ENCODE results near the gene CBLN2. TPM values are rescaled to one million over a fixed set of nuclear protein-coding genes. Genes with fewer than 3 reads are reported as not detected.
A peak's percentile ranks its signal among the peaks of the same experiment; 100 is the strongest.

CBLN2 gene
- total RNA-seq, result not detected

DNA sequence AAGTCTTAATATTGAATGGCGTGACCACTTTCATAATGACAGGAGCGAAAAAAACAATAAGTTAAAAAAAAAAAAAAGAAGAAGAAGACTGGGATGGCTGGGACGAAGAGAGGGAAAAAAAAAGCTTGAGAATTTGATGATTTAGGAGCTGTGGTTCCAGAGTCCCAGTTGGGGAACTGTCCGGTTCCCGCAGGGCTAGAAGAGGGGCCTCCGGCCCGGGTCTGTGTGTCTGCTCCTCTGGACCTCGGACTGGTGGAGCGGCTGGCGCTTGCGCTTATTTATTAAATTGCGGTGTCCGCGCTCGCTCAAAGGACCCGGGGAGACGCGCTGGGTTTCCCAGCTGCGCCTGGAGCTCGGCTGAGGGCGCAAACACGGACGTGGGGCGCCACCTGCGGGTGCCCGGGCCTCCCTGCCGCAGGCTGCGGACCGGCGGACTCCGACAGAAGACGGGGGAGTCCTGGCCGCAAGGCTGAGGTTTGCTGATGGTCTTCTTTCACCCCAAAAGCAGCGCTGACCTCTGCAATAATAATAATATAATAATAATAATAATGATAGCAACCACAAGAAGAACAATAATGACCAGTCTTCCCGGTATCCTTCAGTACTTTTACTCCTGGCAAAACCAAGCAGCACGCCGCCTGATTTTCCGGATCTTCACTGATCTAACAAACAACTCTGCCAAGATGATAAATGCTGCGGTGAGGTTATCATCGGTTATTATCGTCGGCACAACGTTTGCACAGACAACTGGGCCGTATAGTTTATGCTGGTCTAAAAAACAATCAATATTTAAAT is at the start of gene CBLN2:
CBLN2 (minus strand) TSS at position 251 of the 795 bp plus-strand sequence. CDS start 2,182 bp downstream, outside the sequence.
- DNase-seq, result peak; percentile 41
- Mint-ChIP-seq H3K27me3 (peaks cover 36% of the 10 kb centered on the region), H3K36me3 (peaks cover 5% of the 10 kb centered on the region), H3K27ac (no peak within 1 kb of the TSS), H3K9me3 (ENCODE audit: low read depth) (no peaks in the 10 kb centered on the region), H3K4me3 (no peak within 1 kb of the TSS), H3K4me1 (no peaks in the 10 kb centered on the region)
- CTCF ChIA-PET, result interaction anchor here (0.6 to 1.1 kb wide), 3 partner anchors 11 to 1776 kb away, joined by 3 to 4 read pairs (median 3); no protein-coding TSS in a partner anchor
- no peak for ATAC-seq

DNA sequence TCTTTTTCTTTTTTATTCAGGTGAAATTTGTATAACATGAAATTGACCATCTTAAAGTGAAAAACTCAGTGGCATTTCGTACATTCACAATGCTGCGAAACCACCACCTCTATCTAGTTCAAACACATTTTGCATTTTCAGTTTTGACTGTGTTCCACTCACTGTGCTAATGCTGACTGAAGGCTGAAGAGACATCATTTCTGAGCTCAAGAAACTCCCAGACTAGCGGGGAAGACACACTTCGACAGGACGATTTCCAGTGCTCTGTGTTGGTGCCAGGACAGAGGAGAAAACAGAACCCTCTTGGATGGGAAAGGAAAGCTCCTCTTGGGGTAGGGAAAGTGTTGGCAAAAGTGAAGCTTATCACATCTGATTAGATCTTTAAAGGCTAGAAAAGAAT is 44.2 kb upstream of the CBLN2 start:
- ATAC-seq, result no peak
- no peaks in the 10 kb centered on the region for H3K36me3 Mint-ChIP-seq
- H3K27ac Mint-ChIP-seq, result no peak overlapping the region
- CTCF ChIA-PET, result no interaction called here
- H3K4me3 Mint-ChIP-seq, result no peak overlapping the region
- H3K9me3 Mint-ChIP-seq (ENCODE audit: low read depth), result peaks cover 7% of the 10 kb centered on the region
- no peaks in the 10 kb centered on the region for H3K4me1 Mint-ChIP-seq
- no peaks in the 10 kb centered on the region for H3K27me3 Mint-ChIP-seq
- no peak for DNase-seq

DNA sequence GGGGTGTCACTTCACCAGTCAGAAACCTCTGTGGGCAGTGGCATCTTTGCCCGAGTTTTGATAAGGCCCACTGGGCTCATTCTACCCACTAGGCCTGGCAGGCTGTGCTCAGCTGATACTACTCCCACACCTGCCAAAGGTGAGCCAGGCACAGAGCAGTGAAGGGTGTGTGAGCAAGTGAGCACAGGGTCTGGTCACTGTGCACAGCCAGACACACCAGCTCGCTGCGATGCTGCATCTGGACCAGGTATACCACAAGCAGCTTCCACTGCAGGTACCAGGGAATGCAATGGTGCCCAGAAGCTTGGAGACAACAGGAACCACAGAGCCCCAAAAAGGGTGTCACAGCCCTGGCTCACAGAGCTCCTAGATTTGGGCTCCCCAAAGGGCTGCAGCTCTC is 40.6 kb upstream of the CBLN2 start:
- Mint-ChIP-seq H3K4me1 (no peaks in the 10 kb centered on the region), H3K36me3 (no peaks in the 10 kb centered on the region), H3K27me3 (no peaks in the 10 kb centered on the region), H3K27ac (no peak overlapping the region), H3K9me3 (ENCODE audit: low read depth) (peaks cover 6% of the 10 kb centered on the region), H3K4me3 (no peak overlapping the region)
- CTCF ChIA-PET, result no interaction called here
- DNase-seq (no peak), ATAC-seq (no peak)

DNA sequence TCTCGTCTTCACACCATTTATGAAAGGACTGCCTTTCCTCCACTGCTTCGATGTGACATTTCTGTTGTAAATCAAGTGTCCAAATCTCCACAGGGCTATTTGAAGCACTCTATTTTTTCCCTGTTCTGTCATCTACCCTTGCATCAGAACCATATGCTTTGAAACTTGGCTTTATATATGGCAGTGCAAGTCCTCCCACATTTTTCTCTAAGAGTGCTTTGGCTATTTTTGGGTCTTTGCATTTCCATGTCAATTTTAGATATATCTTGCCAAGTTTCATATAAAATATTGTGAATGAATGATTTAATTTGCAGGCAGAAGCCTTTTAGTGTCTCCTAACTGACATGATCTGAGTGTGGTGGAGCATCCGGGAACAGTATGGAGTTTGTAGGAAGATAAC is 37.8 kb upstream of the CBLN2 start:
- no peak overlapping the region for H3K27ac Mint-ChIP-seq
- ATAC-seq, result no peak
- DNase-seq, result no peak

DNA sequence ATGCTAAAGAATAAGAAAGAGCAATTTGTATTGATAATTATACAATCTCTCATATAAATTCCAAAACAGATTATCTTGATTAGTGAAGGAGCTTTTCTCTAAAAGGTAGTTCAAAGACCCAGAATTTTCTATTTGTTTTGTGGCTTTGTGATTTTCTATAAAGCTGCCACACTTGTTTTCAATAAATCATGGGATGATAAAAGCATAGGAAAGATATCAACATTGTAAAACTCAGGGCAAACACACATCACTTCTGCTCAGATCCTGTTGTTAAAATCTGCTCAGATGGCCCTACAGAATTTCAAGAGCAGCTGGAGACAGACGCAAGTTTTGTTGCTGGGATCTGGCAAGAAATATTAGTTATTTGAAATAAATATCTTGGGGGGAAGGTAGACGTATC is 28.8 kb upstream of the CBLN2 start:
- Mint-ChIP-seq H3K27me3 (no peaks in the 10 kb centered on the region), H3K36me3 (no peaks in the 10 kb centered on the region), H3K4me3 (no peak overlapping the region), H3K27ac (no peak overlapping the region), H3K9me3 (ENCODE audit: low read depth) (no peaks in the 10 kb centered on the region), H3K4me1 (no peaks in the 10 kb centered on the region)
- CTCF ChIA-PET, result no interaction called here
- DNase-seq (no peak), ATAC-seq (no peak)

More for the DNA sequence above, 37.8 kb upstream of the CBLN2 start:
- Mint-ChIP-seq H3K36me3 (no peaks in the 10 kb centered on the region), H3K4me3 (no peak overlapping the region), H3K27me3 (no peaks in the 10 kb centered on the region), H3K9me3 (ENCODE audit: low read depth) (peaks cover 2% of the 10 kb centered on the region), H3K4me1 (no peaks in the 10 kb centered on the region)
- CTCF ChIA-PET, result no interaction called here

DNA sequence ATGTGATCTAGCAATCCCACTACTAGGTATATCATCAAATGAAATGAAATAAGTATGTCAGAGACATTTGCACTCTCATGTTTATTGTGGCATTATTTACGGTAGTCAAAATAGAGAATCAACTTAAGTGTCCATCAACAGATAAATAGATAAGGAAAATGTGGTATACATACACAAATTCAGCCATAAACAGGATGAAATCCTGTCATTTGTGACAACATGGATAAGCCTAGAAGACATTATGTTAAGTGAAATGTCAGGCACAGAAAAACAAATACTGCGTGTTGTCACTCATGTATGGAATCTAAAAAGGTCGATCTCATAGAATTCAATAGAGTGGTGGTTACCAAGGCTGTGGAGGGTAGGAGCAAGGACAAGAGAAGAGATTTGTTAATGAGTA is 22.1 kb upstream of the CBLN2 start:
- Mint-ChIP-seq H3K4me3 (no peak overlapping the region), H3K36me3 (no peaks in the 10 kb centered on the region), H3K27ac (no peak overlapping the region), H3K9me3 (ENCODE audit: low read depth) (peaks cover 7% of the 10 kb centered on the region), H3K27me3 (no peaks in the 10 kb centered on the region), H3K4me1 (no peaks in the 10 kb centered on the region)
- ATAC-seq (no peak), DNase-seq (no peak)
- CTCF ChIA-PET, result no interaction called here

DNA sequence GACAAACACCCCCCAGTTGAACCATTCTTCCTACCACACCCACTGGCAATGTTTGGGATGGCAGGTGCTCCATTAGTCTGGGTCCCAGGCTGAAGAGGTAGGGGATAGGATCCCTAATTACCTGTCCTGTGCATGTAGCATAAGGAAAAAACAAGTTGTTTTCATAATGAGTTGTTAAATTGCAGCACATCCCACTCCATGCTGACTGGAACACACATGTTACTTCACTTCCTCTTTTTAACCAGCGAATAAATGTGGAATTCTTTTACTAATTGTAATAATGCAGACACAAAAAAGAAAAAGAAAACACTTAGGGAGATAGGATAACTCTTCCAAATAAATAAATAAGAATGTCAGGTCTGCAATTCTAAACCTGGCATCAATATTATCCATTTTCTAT is 11.8 kb upstream of the CBLN2 start:
- no peak for ATAC-seq
- no peak overlapping the region for H3K4me3 Mint-ChIP-seq
- no peaks in the 10 kb centered on the region for H3K27me3 Mint-ChIP-seq
- H3K4me1 Mint-ChIP-seq, result no peaks in the 10 kb centered on the region
- DNase-seq, result no peak
- H3K27ac Mint-ChIP-seq, result no peak overlapping the region
- peaks cover 7% of the 10 kb centered on the region for H3K9me3 Mint-ChIP-seq (ENCODE audit: low read depth)
- H3K36me3 Mint-ChIP-seq, result no peaks in the 10 kb centered on the region
- CTCF ChIA-PET, result no interaction called here

DNA sequence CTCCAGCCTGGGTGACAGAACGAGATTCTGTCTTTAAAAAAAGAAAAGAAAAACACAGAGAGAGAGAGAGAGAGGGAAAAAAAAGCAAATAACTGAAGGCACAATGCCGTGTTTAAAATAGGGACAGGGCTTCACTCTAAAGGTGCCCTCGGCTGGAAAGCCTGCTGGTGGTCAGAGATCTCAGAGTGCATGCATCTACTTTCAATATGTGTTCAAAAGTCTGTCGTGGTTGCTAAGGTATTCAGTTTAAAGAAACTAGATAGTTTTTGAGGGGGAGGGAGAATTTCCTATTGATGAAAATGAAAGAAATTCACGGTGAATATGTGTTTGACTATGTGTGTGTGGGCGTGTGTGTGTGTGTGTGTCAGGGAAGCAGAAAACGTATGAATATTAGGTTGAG is 11.0 kb upstream of the CBLN2 start:
- no peaks in the 10 kb centered on the region for H3K36me3 Mint-ChIP-seq
- H3K27ac Mint-ChIP-seq, result no peak overlapping the region
- CTCF ChIA-PET, result no interaction called here
- no peaks in the 10 kb centered on the region for H3K27me3 Mint-ChIP-seq
- peaks cover 7% of the 10 kb centered on the region for H3K9me3 Mint-ChIP-seq (ENCODE audit: low read depth)
- no peak for DNase-seq
- H3K4me1 Mint-ChIP-seq, result no peaks in the 10 kb centered on the region
- H3K4me3 Mint-ChIP-seq, result no peak overlapping the region
- no peak for ATAC-seq

DNA sequence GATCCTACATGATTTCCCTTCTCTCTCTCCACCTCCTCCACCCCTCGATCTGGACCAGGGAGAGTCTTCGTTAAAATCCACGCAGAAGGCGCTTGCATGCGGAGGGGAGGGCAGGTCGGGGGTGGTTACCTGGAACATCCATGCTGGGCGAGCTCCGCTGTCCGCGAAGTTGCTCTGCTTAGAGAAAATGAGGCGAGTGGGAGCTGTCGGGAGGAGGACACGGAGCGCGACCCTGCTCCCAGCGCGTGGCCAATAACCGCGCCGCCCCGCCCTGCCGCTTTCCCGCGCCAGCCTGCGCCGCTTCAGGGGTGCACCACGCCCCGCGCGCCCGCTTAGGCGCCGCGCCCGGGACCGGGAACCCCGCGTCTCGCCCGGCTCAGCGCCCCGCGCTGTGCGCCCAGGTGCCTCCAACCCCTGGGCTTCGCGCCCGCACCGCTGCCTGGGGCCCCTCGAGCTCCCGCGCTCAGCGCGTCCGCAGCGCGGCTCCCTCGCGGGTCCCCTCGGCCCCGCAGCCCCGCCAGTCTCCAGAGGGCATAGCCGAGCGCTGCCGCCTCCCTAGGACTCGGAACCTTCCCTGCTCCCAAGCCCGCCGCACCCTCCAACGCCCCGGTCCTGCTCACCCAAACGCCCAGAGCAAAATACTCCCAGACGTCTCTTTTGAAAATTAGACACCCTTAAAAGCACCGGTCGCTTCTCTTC is 636 bp downstream of the CBLN2 start:
- CTCF ChIA-PET, result interaction anchor here (0.7 to 1.1 kb wide), 2 partner anchors 10 to 21 kb away, joined by 3 read pairs; no protein-coding TSS in a partner anchor
- no peak for DNase-seq

DNA sequence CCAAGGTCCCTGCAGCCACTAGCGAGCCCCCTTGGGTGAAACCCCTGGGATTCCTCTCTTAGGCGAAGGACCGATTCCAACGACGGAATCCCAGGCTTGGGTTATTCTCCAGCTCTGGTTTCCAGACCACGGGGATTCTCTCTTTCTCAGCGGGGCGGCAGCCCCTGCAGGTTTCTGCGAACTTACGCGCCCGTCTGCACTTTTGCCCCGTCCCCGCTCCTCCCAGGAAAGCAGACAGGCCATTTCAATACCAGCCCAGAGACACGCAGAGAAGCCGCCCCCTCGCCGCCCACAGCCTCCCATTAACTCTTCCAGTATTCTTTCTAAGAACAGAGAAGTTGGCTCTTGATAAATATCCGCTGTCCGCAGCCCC is 1.2 kb downstream of the CBLN2 start:
- CTCF ChIA-PET, result interaction anchor here (1.1 kb wide), 1 partner anchor 10 kb away, joined by 3 read pairs; no protein-coding TSS in a partner anchor
- H3K4me3 Mint-ChIP-seq, result no peak overlapping the region

More for the DNA sequence above, 636 bp downstream of the CBLN2 start:
- H3K27ac Mint-ChIP-seq, result no peak overlapping the region
- H3K27me3 Mint-ChIP-seq, result peaks cover 36% of the 10 kb centered on the region
- no peak for ATAC-seq
- H3K9me3 Mint-ChIP-seq (ENCODE audit: low read depth), result no peaks in the 10 kb centered on the region
- H3K4me3 Mint-ChIP-seq, result no peak overlapping the region
- no peaks in the 10 kb centered on the region for H3K4me1 Mint-ChIP-seq
- peaks cover 5% of the 10 kb centered on the region for H3K36me3 Mint-ChIP-seq

DNA sequence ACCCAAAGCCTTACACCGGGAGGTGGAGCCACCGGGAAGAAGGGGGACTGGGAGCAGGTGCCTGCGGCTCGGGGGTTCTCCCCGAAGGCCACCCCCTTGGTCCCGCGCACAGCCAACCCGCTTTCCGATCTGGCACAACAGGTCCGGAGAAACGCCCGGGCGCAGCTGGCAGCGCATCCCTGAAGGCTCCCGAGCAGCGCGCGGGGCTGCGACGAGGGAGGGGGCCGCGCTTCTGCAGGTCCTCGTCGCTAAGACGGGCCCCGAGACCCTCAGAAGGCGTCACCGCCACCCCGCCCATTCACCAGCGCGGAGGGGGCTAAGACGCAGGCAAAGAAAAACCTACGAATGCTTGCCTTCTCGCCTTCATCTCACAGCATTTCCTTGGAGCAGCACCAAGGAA is 1.8 kb downstream of the CBLN2 start:
- DNase-seq, result no peak
- H3K4me1 Mint-ChIP-seq, result no peaks in the 10 kb centered on the region
- peaks cover 5% of the 10 kb centered on the region for H3K36me3 Mint-ChIP-seq
- CTCF ChIA-PET, result no interaction called here
- H3K9me3 Mint-ChIP-seq (ENCODE audit: low read depth), result no peaks in the 10 kb centered on the region
- ATAC-seq, result no peak
- peak overlapping the region; percentile 59 for H3K27ac Mint-ChIP-seq
- H3K4me3 Mint-ChIP-seq, result no peak overlapping the region
- H3K27me3 Mint-ChIP-seq, result peaks cover 36% of the 10 kb centered on the region

More for the DNA sequence above, 1.2 kb downstream of the CBLN2 start:
- H3K27ac Mint-ChIP-seq, result no peak overlapping the region
- H3K27me3 Mint-ChIP-seq, result peaks cover 36% of the 10 kb centered on the region
- H3K36me3 Mint-ChIP-seq, result peaks cover 5% of the 10 kb centered on the region
- no peaks in the 10 kb centered on the region for H3K4me1 Mint-ChIP-seq
- no peak for DNase-seq
- H3K9me3 Mint-ChIP-seq (ENCODE audit: low read depth), result no peaks in the 10 kb centered on the region
- no peak for ATAC-seq

DNA sequence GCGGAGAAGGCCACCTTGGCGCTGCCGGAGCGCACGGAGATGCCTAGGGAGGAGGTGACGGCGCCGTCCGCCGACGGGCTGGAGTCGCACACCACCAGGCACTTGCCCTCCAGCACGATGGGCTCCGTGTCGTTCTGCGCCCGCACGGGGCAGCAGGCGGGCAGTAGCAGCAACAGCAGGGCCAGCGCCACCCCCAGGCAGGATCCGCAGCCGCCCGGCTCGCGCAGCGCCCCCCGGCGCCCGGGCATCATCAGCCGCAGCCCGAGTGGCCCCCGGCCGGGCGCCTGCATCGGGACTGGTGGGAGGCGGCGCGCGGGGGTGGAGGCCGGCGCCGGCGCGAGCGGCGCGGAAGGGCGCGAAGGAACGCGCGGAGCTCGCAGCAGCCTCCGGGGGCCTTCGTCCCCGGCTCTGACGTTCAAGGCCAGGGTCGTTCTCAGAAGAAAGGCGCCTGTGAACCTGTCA is 2.2 kb downstream of the CBLN2 start:
- peaks cover 36% of the 10 kb centered on the region for H3K27me3 Mint-ChIP-seq
- no peak overlapping the region for H3K27ac Mint-ChIP-seq
- H3K4me3 Mint-ChIP-seq, result no peak overlapping the region
- H3K4me1 Mint-ChIP-seq, result no peaks in the 10 kb centered on the region
- DNase-seq (no peak), ATAC-seq (no peak)
- CTCF ChIA-PET, result no interaction called here
- H3K36me3 Mint-ChIP-seq, result peaks cover 5% of the 10 kb centered on the region
- no peaks in the 10 kb centered on the region for H3K9me3 Mint-ChIP-seq (ENCODE audit: low read depth)

DNA sequence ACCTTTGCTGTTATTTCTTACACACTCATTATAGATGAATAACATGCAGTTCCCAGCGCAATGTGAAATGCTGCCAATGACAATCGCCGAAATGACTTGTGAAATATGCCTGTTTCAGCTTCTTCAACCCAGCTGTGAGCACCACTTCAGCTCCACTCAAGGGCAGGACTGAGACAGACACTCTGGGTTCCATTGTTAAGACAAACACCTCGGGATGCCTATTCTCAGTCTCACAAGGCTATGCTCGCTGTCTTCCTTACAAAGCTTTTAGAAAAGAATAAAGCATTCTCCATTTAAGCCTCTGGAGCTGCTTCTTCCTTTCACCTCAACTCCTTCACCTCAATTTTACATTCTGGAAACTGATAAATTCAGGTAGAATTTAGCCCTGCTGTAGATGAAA is 4.2 kb downstream of the CBLN2 start:
- Mint-ChIP-seq H3K9me3 (ENCODE audit: low read depth) (no peaks in the 10 kb centered on the region), H3K27me3 (peaks cover 28% of the 10 kb centered on the region), H3K27ac (no peak overlapping the region), H3K4me1 (no peaks in the 10 kb centered on the region), H3K36me3 (peaks cover 5% of the 10 kb centered on the region), H3K4me3 (no peak overlapping the region)
- DNase-seq, result no peak
- CTCF ChIA-PET, result no interaction called here
- no peak for ATAC-seq

DNA sequence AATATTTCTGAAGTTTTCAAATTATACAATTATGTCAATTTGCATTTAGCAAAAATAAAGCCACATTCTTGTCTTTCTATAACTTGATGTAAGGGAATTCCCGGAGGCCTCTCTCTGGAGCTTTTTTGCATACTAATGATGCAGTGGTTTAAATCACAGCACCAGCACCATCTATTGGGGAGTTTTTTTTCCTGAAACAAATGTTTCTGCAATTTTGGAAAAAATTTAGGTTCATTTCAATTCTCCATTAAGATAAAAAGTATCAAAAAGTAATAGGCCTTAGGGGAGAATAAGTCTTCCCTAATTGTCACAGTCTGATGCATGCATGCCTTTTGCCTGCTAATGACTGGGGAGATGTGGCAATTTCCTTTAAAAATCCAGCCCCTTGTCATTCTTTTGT is 13.5 kb downstream of the CBLN2 start:
- Mint-ChIP-seq H3K9me3 (ENCODE audit: low read depth) (no peaks in the 10 kb centered on the region), H3K4me3 (no peak overlapping the region), H3K4me1 (no peaks in the 10 kb centered on the region), H3K36me3 (no peaks in the 10 kb centered on the region), H3K27me3 (no peaks in the 10 kb centered on the region), H3K27ac (no peak overlapping the region)
- CTCF ChIA-PET, result no interaction called here
- ATAC-seq, result no peak
- no peak for DNase-seq

All from activated CD8-positive, alpha-beta memory T cell treated with anti-CD3 and anti-CD28 coated beads, Interleukin-2, amount 10 ng/mL, durations not matched to agents 7 days and 5 days (primary cell).